ENCODE data around the gene MYO5A.

DNA sequence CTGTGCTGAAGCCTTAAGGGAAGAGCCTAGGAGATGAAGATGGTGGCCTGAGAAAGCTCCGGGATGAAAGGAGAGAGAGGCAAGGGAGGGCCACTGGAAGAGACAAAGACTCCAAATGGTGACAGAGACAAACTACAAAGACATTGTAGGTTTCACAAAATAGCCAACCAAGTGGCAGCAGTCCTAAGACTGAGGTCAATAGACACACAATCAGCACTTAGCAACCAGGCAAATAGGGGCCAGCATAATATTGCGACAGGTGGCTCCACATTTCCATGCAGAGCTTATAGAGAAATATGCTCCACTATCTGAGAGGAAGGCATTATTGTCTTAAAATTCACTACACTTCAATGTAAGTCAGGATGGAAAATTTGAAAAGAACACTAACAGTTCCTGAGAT is 211.0 kb downstream of the MYO5A start:
- no peak for TF ChIP-seq CTCF (IDR thresholded peaks at IDR 0.05)
- no peak for TF ChIP-seq POLR2AphosphoS5 (IDR thresholded peaks at IDR 0.05)
